Neural cell (in vitro differentiated cells): ENCODE measurements around the gene TAOK1. TPM values are rescaled to one million over a fixed set of nuclear protein-coding genes. Genes with fewer than 3 reads are reported as not detected.

Source experiments
- H2AFZ ChIP-seq: fragments of 200-600, 300-800 bp; sonication (generic), shearing (Covaris generic); 2 replicates; pipeline ENCODE4 v1.6.0; 2014; ENCODE audit warnings: low read depth, mild to moderate bottlenecking, antibody characterized with exemption, low read length, moderate library complexity
- H3F3A ChIP-seq: fragments of 200-600 bp; shearing (Covaris generic); 2 replicates; pipeline ENCODE4 v1.6.1; 2016; ENCODE audit warnings: mild to moderate bottlenecking, moderate library complexity, mixed read lengths, antibody characterized with exemption, low read length; ENCODE audit not compliant: insufficient read depth, poor library complexity, severe bottlenecking
- H3K27ac ChIP-seq: fragments of 200-600, 300-800 bp; sonication (generic), shearing (Covaris generic); 2 replicates; pipeline ENCODE4 v1.5.1; 2014; ENCODE audit warnings: mild to moderate bottlenecking, low read length, moderate library complexity
- H3K27me3 ChIP-seq: fragments of 300-800, 200-600 bp; sonication (generic), shearing (Covaris generic); 2 replicates; pipeline ENCODE4 v1.6.0; 2014; ENCODE audit warnings: mild to moderate bottlenecking, low read depth, low read length, moderate library complexity; ENCODE audit not compliant: insufficient read depth
- H3K36me3 ChIP-seq: fragments of 300-800, 200-600 bp; sonication (generic), shearing (Covaris generic); 2 replicates; pipeline ENCODE4 v1.5.1; 2014; ENCODE audit warnings: mild to moderate bottlenecking, antibody characterized with exemption, low read length, moderate library complexity; ENCODE audit not compliant: insufficient read depth
- H3K4me2 ChIP-seq: fragments of 300-800, 200-600 bp; sonication (generic), shearing (Covaris generic); 2 replicates; pipeline ENCODE4 v1.6.0; 2014; ENCODE audit warnings: mild to moderate bottlenecking, low read length
- H3K4me3 ChIP-seq: fragments of 300-800, 200-600 bp; sonication (generic), shearing (Covaris generic); 2 replicates; pipeline ENCODE4 v1.5.1; 2014; ENCODE audit warnings: mild to moderate bottlenecking, low read length, moderate library complexity
- H3K79me2 ChIP-seq: fragments of 200-600 bp; shearing (Covaris generic); replicated peaks from 2 replicates; pipeline ENCODE4 v1.6.0; 2014; ENCODE audit warnings: mild to moderate bottlenecking, low read length, moderate library complexity; ENCODE audit not compliant: insufficient read depth
- H3K9ac ChIP-seq: fragments of 300-800, 200-600 bp; sonication (generic), shearing (Covaris generic); 2 replicates; pipeline ENCODE4 v1.6.1; 2016; ENCODE audit warnings: mild to moderate bottlenecking, low read length, mixed read lengths
- H3K9me2 ChIP-seq: fragments of 200-600 bp; shearing (Covaris generic); 2 replicates; pipeline ENCODE4 v1.6.1; 2016; ENCODE audit warnings: mild to moderate bottlenecking, low read length, mixed read lengths; ENCODE audit not compliant: insufficient read depth
- H3K9me3 ChIP-seq: fragments of 200-600, 300-800 bp; sonication (generic), shearing (Covaris generic); 2 replicates; pipeline ENCODE4 v1.6.1; 2016; ENCODE audit warnings: mild to moderate bottlenecking, mixed run types, low read length, moderate library complexity, mixed read lengths
- H4K20me1 ChIP-seq: fragments of 200-600 bp; shearing (Covaris generic); 2 replicates; pipeline ENCODE4 v1.6.1; 2016; ENCODE audit warnings: mild to moderate bottlenecking, mixed run types; ENCODE audit not compliant: insufficient read depth
- CTCF ChIP-seq: fragments of 450-650 bp; IDR thresholded peaks from 2 replicates; pipeline ENCODE4 v1.5.1; 2014; ENCODE audit warnings: antibody characterized with exemption, mild to moderate bottlenecking, moderate library complexity; ENCODE audit not compliant: poor library complexity, severe bottlenecking
- EP300 ChIP-seq: fragments of 450-650 bp; conservative IDR thresholded peaks from 2 replicates; pipeline ENCODE4 v1.6.1; 2014; ENCODE audit warnings: antibody characterized with exemption, mild to moderate bottlenecking, moderate library complexity; ENCODE audit not compliant: poor library complexity, severe bottlenecking
- EZH2 ChIP-seq: fragments of 200-600, 300-800 bp; shearing (Covaris generic), sonication (generic); IDR thresholded peaks from 2 replicates; pipeline ENCODE4 v1.6.1; 2014; ENCODE audit warnings: antibody characterized with exemption, low read length, borderline replicate concordance, mild to moderate bottlenecking; ENCODE audit not compliant: insufficient read depth, poor library complexity, severe bottlenecking
- MXI1 ChIP-seq: fragments of 450-650 bp; conservative IDR thresholded peaks from 2 replicates; pipeline ENCODE4 v1.6.1; 2014; ENCODE audit warnings: antibody characterized with exemption, mild to moderate bottlenecking; ENCODE audit not compliant: poor library complexity, severe bottlenecking
- POLR2AphosphoS5 ChIP-seq: IDR thresholded peaks from 2 replicates; pipeline ENCODE4 v1.6.1; 2012
- RAD21 ChIP-seq: fragments of 450-650 bp; conservative IDR thresholded peaks from 2 replicates; pipeline ENCODE4 v1.6.1; 2014; ENCODE audit warnings: antibody characterized with exemption, mild to moderate bottlenecking, moderate library complexity
- REST ChIP-seq: IDR thresholded peaks from 2 replicates; pipeline ENCODE4 v1.6.1; 2012; ENCODE audit warnings: borderline replicate concordance
- SMC3 ChIP-seq: fragments of 450-650 bp; conservative IDR thresholded peaks from 2 replicates; pipeline ENCODE4 v1.6.1; 2014; ENCODE audit warnings: antibody characterized with exemption, mild to moderate bottlenecking, moderate library complexity; ENCODE audit not compliant: poor library complexity
- TAF1 ChIP-seq: IDR thresholded peaks from 2 replicates; pipeline ENCODE4 v1.6.1; 2012; ENCODE audit warnings: low read depth
- polyA plus RNA-seq: library from polyadenylated mRNA; depleted of rRNA; stranded (reverse); fragments of >200 nt; gene quantifications from 2 replicates; pipeline ENCODE4 v1.2.3, GENCODE V29; 2014

The TAOK1 gene
- polyA plus RNA-seq, 1 donor from 2014 or later = 53.2 TPM

- H3K4me3 ChIP-seq = no peak overlapping the region
- TF ChIP-seq CTCF (no peak), EP300 (no peak), POLR2AphosphoS5 (no peak), MXI1 (no peak), EZH2 (no peak), SMC3 (no peak)
- no peaks in the 10 kb centered on the region for H3K9me2 ChIP-seq
- H4K20me1 ChIP-seq = peaks cover 20% of the 10 kb centered on the region
- H3F3A ChIP-seq = no peaks in the 10 kb centered on the region
- H3K27ac ChIP-seq = no peak overlapping the region
- H3K9ac ChIP-seq = no peak overlapping the region
- no peaks in the 10 kb centered on the region for H3K27me3 ChIP-seq
- H3K79me2 ChIP-seq = peaks cover 92% of the 10 kb centered on the region
- no peak overlapping the region for H3K4me2 ChIP-seq
- no peaks in the 10 kb centered on the region for H3K9me3 ChIP-seq
- H3K36me3 ChIP-seq = no peaks in the 10 kb centered on the region
- no peak overlapping the region for H2AFZ ChIP-seq
Observed at GRCh38 chr17:29399634-29400033, 9.5 kb downstream of the TAOK1 start.

GRCh38 chr17:29400818-29401217 lies 10.7 kb downstream of the TAOK1 start:
- no peak overlapping the region for H3K4me3 ChIP-seq
- H3K27ac ChIP-seq = no peak overlapping the region
- no peaks in the 10 kb centered on the region for H3K36me3 ChIP-seq
- H3K27me3 ChIP-seq = no peaks in the 10 kb centered on the region
- H3K4me2 ChIP-seq = no peak overlapping the region
- H3K9me2 ChIP-seq = no peaks in the 10 kb centered on the region
- peaks cover 14% of the 10 kb centered on the region for H4K20me1 ChIP-seq
- peaks cover 92% of the 10 kb centered on the region for H3K79me2 ChIP-seq
- no peaks in the 10 kb centered on the region for H3F3A ChIP-seq
- no peak overlapping the region for H2AFZ ChIP-seq
- H3K9ac ChIP-seq = no peak overlapping the region
- H3K9me3 ChIP-seq = no peaks in the 10 kb centered on the region
- TF ChIP-seq REST (no peak), POLR2AphosphoS5 (no peak), SMC3 (no peak), EZH2 (no peak), CTCF (no peak), MXI1 (no peak), TAF1 (no peak), RAD21 (no peak), EP300 (no peak)
